ENCODE data around the gene TFEB. TPM values are rescaled to one million over a fixed set of nuclear protein-coding genes. Genes with fewer than 3 reads are reported as not detected.

TFEB gene
- total and polyA plus RNA-seq, 8 donors, result 7.6 to 37.0 (median 9.8) TPM

DNA sequence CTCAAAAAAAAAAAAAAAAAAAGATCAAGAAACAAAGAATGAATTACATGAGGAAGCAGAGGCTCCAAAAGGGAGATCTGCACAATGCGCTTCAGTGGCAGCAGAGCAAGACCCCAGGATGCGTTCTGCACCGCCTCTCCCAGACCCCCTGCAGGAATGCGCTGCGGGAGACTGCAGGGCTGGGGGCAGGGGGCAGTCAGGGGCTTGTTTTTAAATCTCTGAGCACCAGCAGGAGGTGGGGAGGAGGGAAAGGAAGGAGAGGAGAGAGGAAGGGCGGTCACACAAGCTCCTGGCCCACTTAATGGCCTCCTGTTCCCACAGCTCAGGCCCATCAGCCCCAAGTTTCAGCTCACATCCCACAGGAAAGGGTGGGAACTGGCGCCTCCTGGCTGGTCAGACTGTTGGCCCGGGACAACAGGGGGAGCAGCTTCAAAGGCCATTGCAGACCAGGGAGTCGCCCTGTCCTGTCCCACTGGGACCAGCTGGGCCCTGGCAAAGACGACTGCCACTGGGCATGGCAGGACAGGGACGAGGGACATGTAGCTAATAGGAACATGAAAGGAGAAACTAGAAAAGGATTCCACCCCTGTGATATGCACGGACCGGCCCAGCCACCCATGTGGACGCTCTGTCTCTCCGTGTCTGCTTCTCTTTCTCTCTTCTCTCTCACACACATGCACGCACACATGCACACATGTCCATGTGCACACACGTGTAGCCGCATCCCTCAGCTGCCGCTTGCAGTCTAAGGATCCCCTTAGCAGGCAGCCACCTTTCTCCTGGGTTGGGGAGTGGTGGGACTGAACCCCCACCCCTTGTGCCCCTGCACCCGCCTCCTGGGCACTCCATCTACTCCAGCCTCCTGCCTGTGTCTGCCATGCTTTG, 34.7 kb downstream of the TFEB start:
- Histone ChIP-seq H3K4me3 (no peak overlapping the region), H3K9me3 (no peaks in the 10 kb centered on the region), H3K27ac (peak overlapping the region in 1 of 2 donors; percentile 5), H3K27me3 (no peaks in the 10 kb centered on the region), H3K36me3 (peaks cover 0 to 23% of the 10 kb centered on the region in 2 donors), H3K4me1 (peaks cover 3 to 18% of the 10 kb centered on the region in 2 donors)
- intact Hi-C loops (cut with DNase I), result no loop called here
- DNase-seq, result peak in 1 of 4 donors; percentile 67
- no peak for ATAC-seq
- TF ChIP-seq, protein P1, sequence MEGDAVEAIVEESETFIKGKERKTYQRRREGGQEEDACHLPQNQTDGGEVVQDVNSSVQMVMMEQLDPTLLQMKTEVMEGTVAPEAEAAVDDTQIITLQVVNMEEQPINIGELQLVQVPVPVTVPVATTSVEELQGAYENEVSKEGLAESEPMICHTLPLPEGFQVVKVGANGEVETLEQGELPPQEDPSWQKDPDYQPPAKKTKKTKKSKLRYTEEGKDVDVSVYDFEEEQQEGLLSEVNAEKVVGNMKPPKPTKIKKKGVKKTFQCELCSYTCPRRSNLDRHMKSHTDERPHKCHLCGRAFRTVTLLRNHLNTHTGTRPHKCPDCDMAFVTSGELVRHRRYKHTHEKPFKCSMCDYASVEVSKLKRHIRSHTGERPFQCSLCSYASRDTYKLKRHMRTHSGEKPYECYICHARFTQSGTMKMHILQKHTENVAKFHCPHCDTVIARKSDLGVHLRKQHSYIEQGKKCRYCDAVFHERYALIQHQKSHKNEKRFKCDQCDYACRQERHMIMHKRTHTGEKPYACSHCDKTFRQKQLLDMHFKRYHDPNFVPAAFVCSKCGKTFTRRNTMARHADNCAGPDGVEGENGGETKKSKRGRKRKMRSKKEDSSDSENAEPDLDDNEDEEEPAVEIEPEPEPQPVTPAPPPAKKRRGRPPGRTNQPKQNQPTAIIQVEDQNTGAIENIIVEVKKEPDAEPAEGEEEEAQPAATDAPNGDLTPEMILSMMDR (IDR thresholded peaks at IDR 0.05), result no peak

DNA sequence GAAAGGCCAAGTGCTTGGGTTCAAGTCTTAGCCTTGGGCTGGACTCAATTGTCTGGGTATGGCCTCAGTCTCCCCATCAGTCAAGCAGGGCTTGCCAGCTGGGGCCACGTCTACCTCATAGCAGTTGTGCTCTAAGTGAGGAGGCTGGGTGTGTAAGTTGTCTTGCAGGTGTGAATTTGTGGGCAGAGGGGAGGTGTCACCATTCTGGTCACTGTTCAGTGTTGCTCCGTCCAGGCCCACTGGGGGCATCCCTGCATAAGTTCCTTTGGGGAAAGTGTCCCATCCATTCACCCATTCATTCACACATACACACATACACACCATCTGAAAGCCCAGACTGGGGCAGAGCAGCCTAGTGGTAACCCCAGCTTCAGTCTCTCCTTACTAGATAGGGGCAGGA, 36.3 kb downstream of the TFEB start:
- TF ChIP-seq, protein P1 (IDR thresholded peaks at IDR 0.05), result no peak
- H3K9me3 ChIP-seq, result no peaks in the 10 kb centered on the region
- H3K27ac ChIP-seq, result no peak overlapping the region
- no peaks in the 10 kb centered on the region for H3K27me3 ChIP-seq
- no peak for DNase-seq
- H3K4me1 ChIP-seq, result peaks cover 0 to 2% of the 10 kb centered on the region in 2 donors
- intact Hi-C loops (cut with DNase I), result no loop called here
- H3K36me3 ChIP-seq, result peaks cover 0 to 23% of the 10 kb centered on the region in 2 donors
- ATAC-seq, result no peak
- no peak overlapping the region for H3K4me3 ChIP-seq

DNA sequence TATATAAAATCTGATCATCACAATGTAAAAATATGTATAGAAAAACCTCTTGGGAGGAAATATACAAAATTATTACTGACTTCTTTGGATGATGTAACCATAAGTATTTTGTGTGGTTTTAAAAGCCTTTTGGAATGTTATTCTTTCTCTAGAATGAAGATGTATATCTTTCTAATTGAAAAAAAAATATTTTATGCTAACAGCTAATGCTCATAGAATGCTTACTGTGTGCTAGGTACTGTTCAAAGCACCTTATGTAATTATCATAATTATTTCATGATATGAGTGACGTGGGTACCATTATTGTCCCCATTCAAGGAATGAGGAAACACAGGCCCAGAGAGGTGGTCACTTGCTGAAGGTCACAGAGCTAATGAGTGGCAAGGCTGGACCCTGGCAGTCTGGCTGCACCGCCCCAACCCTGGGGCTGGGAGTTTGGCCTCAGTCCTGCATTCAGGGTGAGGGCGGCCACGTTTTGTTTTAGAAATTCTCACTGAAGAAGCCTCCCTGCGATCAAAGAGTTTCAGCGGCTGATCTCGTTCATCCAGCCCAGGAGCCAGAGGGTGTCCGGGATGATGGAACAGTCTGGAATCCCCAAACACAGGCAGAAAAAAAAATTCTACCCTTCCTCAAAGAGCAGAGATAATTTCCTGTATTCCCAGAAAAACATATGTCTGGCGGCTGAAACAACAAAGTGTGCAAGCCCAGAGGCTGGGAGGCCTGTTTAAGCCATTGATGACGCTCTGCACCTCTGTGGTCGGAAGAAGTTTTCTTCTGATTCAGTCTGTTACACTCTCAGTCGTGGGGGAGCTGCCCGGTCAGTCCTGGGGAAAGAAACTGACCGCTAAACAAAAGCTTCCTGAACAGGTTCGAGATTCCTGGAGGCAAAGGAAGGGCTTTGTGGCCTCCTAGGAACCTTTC, 37.3 kb downstream of the TFEB start:
- DNase-seq (no peak), ATAC-seq (peak; percentile 12)
- no peak overlapping the region for H3K27ac ChIP-seq
- TF ChIP-seq, protein P1 (IDR thresholded peaks at IDR 0.05), result no peak
- H3K4me3 ChIP-seq, result no peak overlapping the region
- H3K27me3 ChIP-seq, result no peaks in the 10 kb centered on the region
- no peaks in the 10 kb centered on the region for H3K9me3 ChIP-seq
- H3K4me1 ChIP-seq, result peaks cover 0 to 3% of the 10 kb centered on the region in 2 donors
- intact Hi-C loops (cut with DNase I), result no loop called here
- H3K36me3 ChIP-seq, result peaks cover 0 to 22% of the 10 kb centered on the region in 2 donors

DNA sequence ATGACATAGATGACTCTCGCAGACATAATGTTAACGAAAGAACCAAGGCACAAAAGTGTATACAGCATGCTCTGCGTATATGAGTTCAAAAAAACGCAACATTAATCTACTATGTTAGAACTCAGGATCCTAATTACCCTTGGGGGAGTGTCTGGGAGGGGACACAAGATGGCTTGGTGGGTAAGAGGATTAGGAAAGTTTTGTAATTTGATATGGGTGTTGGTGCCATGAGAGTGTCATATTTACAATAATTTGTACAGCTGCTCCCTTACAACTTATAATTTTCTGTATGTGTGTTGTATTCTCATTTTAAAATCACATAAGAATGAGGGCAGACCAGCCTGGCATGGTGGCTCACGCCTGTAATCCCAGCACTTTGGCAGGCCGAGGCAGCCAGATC, 38.6 kb downstream of the TFEB start:
- Histone ChIP-seq H3K4me3 (no peak overlapping the region), H3K9me3 (no peaks in the 10 kb centered on the region), H3K27ac (no peak overlapping the region), H3K36me3 (peaks cover 0 to 14% of the 10 kb centered on the region in 2 donors), H3K4me1 (peaks cover 0 to 3% of the 10 kb centered on the region in 2 donors), H3K27me3 (no peaks in the 10 kb centered on the region)
- DNase-seq (peak in 1 of 4 donors; percentile 36), ATAC-seq (no peak)
- intact Hi-C loops (cut with DNase I), result no loop called here
- TF ChIP-seq, protein P1 (IDR thresholded peaks at IDR 0.05), result no peak

Measured in left lung (tissue), 10 donors.